HepG2 (cell line): ENCODE measurements around the gene RAB14.

Experiments used
- CBX5 ChIP-seq: sonication (generic); formaldehyde crosslinking; IDR thresholded peaks from 2 replicates; pipeline ENCODE4 v1.4.0; 2020; ENCODE audit warnings: missing genetic modification reagents, borderline replicate concordance
- SP5 ChIP-seq: IDR thresholded peaks from 2 replicates; pipeline ENCODE4 v1.6.1; 2016; ENCODE audit warnings: low read depth, borderline replicate concordance
- YY1 ChIP-seq: IDR thresholded peaks from 2 replicates; pipeline ENCODE4 v1.6.1; 2011; ENCODE audit warnings: low read length, low read depth, moderate library complexity, mild to moderate bottlenecking; ENCODE audit not compliant: insufficient read depth, insufficient replicate concordance

- no peak for TF ChIP-seq YY1
- TF ChIP-seq SP5 = no peak
- TF ChIP-seq CBX5 (CRISPR knock-in tag) = no peak
Observed at GRCh38 chr9:121198512-121199042, 3.1 kb downstream of the RAB14 start.
